Skeletal muscle tissue (tissue), 4 donors: ENCODE results near the gene ZFAND3. TPM values are rescaled to one million over a fixed set of nuclear protein-coding genes. Genes with fewer than 3 reads are reported as not detected.

ENCODE experiments used
- H3K27ac ChIP-seq: one replicate; pipeline ENCODE4 v1.7.0; 2013; ENCODE audit warnings: mild to moderate bottlenecking, low read depth, low read length, inconsistent platforms
- H3K27me3 ChIP-seq, 3 donors: one replicate each; pipeline ENCODE4 v1.7.0; 2013; ENCODE audit warnings: low read length in 3 of 3; ENCODE audit not compliant: control insufficient read depth in 3 of 3, insufficient read depth in 3 of 3
- H3K36me3 ChIP-seq, 3 donors: one replicate each; pipeline ENCODE4 v1.7.0; 2013; ENCODE audit warnings: low read length in 3 of 3; ENCODE audit not compliant: control insufficient read depth in 3 of 3, insufficient read depth in 3 of 3
- H3K4me1 ChIP-seq, 3 donors: one replicate each; pipeline ENCODE4 v1.7.0; 2013; ENCODE audit warnings: low read length in 3 of 3, mild to moderate bottlenecking in 3 of 3; ENCODE audit not compliant: control insufficient read depth in 3 of 3, insufficient read depth in 3 of 3
- H3K4me3 ChIP-seq, 3 donors: one replicate each; pipeline ENCODE4 v1.7.0; 2013; ENCODE audit warnings: low read length in 3 of 3
- H3K9ac ChIP-seq, 3 donors: one replicate each; pipeline ENCODE4 v1.7.0; 2013; ENCODE audit warnings: low read length in 3 of 3, mild to moderate bottlenecking in 3 of 3, moderate library complexity in 2 of 3, low read depth in 1 of 3
- H3K9me3 ChIP-seq, 3 donors: one replicate each; pipeline ENCODE4 v1.7.0; 2013; ENCODE audit warnings: low read length in 3 of 3; ENCODE audit not compliant: control insufficient read depth in 3 of 3
- total RNA-seq: library from RNA; depleted of rRNA; stranded (reverse); fragments of >200 nt; gene quantifications from one replicate; pipeline ENCODE4 v1.2.3, GENCODE V29; 2014
- donor health status: Osteomylitis.

The ZFAND3 gene
- total RNA-seq, 1 donor from 2014 or later = 23.0 TPM

GRCh38 chr6:38158762-38159350 lies 339.3 kb downstream of the ZFAND3 start:
- H3K4me3 ChIP-seq = no peak overlapping the region

GRCh38 chr6:38159596-38159995 lies 340.1 kb downstream of the ZFAND3 start:
- Histone ChIP-seq H3K9me3 (no peaks in the 10 kb centered on the region), H3K4me1 (peaks cover 0 to 4% (median 1%) of the 10 kb centered on the region in 3 donors), H3K27ac (no peak overlapping the region), H3K27me3 (no peaks in the 10 kb centered on the region), H3K4me3 (no peak overlapping the region), H3K9ac (no peak overlapping the region), H3K36me3 (peaks cover 0 to 2% (median 0%) of the 10 kb centered on the region in 3 donors)

More at GRCh38 chr6:38158762-38159350, 339.3 kb downstream of the ZFAND3 start:
- H3K27me3 ChIP-seq = no peaks in the 10 kb centered on the region
- no peaks in the 10 kb centered on the region for H3K9me3 ChIP-seq
- peaks cover 0 to 2% (median 0%) of the 10 kb centered on the region in 3 donors for H3K36me3 ChIP-seq
- H3K4me1 ChIP-seq = peaks cover 0 to 4% (median 3%) of the 10 kb centered on the region in 3 donors
- no peak overlapping the region for H3K9ac ChIP-seq
- H3K27ac ChIP-seq = no peak overlapping the region

GRCh38 chr6:38160831-38161230 lies 341.3 kb downstream of the ZFAND3 start:
- Histone ChIP-seq H3K4me1 (peaks cover 0 to 2% (median 0%) of the 10 kb centered on the region in 3 donors), H3K36me3 (peaks cover 0 to 2% (median 0%) of the 10 kb centered on the region in 3 donors), H3K9me3 (no peaks in the 10 kb centered on the region), H3K9ac (no peak overlapping the region), H3K27ac (no peak overlapping the region), H3K27me3 (no peaks in the 10 kb centered on the region), H3K4me3 (no peak overlapping the region)

- Histone ChIP-seq H3K36me3 (peaks cover 0 to 2% (median 0%) of the 10 kb centered on the region in 3 donors), H3K9ac (no peak overlapping the region), H3K4me1 (peaks cover 0 to 2% (median 0%) of the 10 kb centered on the region in 3 donors), H3K4me3 (no peak overlapping the region), H3K27ac (no peak overlapping the region), H3K27me3 (no peaks in the 10 kb centered on the region), H3K9me3 (no peaks in the 10 kb centered on the region)
These were observed 341.8 kb downstream of the ZFAND3 start for GRCh38 chr6:38161331-38161730.

GRCh38 chr6:38161754-38162492 lies 342.4 kb downstream of the ZFAND3 start:
- Histone ChIP-seq H3K36me3 (peaks cover 0 to 2% (median 0%) of the 10 kb centered on the region in 3 donors), H3K27me3 (no peaks in the 10 kb centered on the region), H3K9me3 (no peaks in the 10 kb centered on the region), H3K4me3 (no peak overlapping the region), H3K9ac (no peak overlapping the region), H3K4me1 (peaks cover 0 to 2% (median 0%) of the 10 kb centered on the region in 3 donors), H3K27ac (no peak overlapping the region)

GRCh38 chr6:38162493-38163185 lies 343.1 kb downstream of the ZFAND3 start:
- H3K9ac ChIP-seq = no peak overlapping the region
- H3K27ac ChIP-seq = no peak overlapping the region
- no peaks in the 10 kb centered on the region for H3K27me3 ChIP-seq
- H3K4me1 ChIP-seq = peaks cover 0 to 2% (median 0%) of the 10 kb centered on the region in 3 donors
- no peaks in the 10 kb centered on the region for H3K9me3 ChIP-seq
- peaks cover 0 to 2% (median 0%) of the 10 kb centered on the region in 3 donors for H3K36me3 ChIP-seq
- H3K4me3 ChIP-seq = no peak overlapping the region

- Histone ChIP-seq H3K4me1 (peaks cover 0 to 2% (median 0%) of the 10 kb centered on the region in 3 donors), H3K27ac (no peak overlapping the region), H3K9ac (no peak overlapping the region), H3K9me3 (no peaks in the 10 kb centered on the region), H3K36me3 (peaks cover 0 to 2% (median 0%) of the 10 kb centered on the region in 3 donors), H3K4me3 (no peak overlapping the region), H3K27me3 (no peaks in the 10 kb centered on the region)
These were observed 343.9 kb downstream of the ZFAND3 start for GRCh38 chr6:38163186-38164130.

- H3K4me1 ChIP-seq = peaks cover 0 to 2% (median 0%) of the 10 kb centered on the region in 3 donors
- no peaks in the 10 kb centered on the region for H3K9me3 ChIP-seq
- no peak overlapping the region for H3K4me3 ChIP-seq
- peaks cover 0 to 2% (median 0%) of the 10 kb centered on the region in 3 donors for H3K36me3 ChIP-seq
- no peak overlapping the region for H3K9ac ChIP-seq
- H3K27me3 ChIP-seq = no peaks in the 10 kb centered on the region
- H3K27ac ChIP-seq = no peak overlapping the region
These were observed 344.6 kb downstream of the ZFAND3 start for GRCh38 chr6:38164131-38164481.

- H3K27me3 ChIP-seq = no peaks in the 10 kb centered on the region
- peaks cover under 1 to 3% (median 2%) of the 10 kb centered on the region in 3 donors for H3K4me1 ChIP-seq
- H3K27ac ChIP-seq = peak overlapping the region; percentile 51
- H3K9me3 ChIP-seq = no peaks in the 10 kb centered on the region
- H3K9ac ChIP-seq = no peak overlapping the region
- H3K36me3 ChIP-seq = peaks cover 0 to 2% (median 0%) of the 10 kb centered on the region in 3 donors
- no peak overlapping the region for H3K4me3 ChIP-seq
These were observed 345.2 kb downstream of the ZFAND3 start for GRCh38 chr6:38164671-38165108.
